Adipocyte (in vitro differentiated cells): ENCODE results near the gene PLRG1.

ENCODE experiments used
- DNase-seq: peaks from one replicate; pipeline ENCODE4 v3.0.0-alpha.2; 2015; ENCODE audit warnings: low read depth
- H3K27me3 ChIP-seq: replicated peaks from 2 replicates; pipeline ENCODE4 v1.7.0; 2013; ENCODE audit warnings: mild to moderate bottlenecking, low read length, moderate library complexity; ENCODE audit not compliant: control insufficient read depth, insufficient read depth
- H3K36me3 ChIP-seq: 2 replicates; pipeline ENCODE4 v1.7.0; 2013; ENCODE audit warnings: low read length, mild to moderate bottlenecking, moderate library complexity; ENCODE audit not compliant: control insufficient read depth, insufficient read depth, severe bottlenecking
- H3K4me1 ChIP-seq: 2 replicates; pipeline ENCODE4 v1.7.0; 2013; ENCODE audit warnings: mild to moderate bottlenecking, low read length, moderate library complexity; ENCODE audit not compliant: control insufficient read depth, insufficient read depth
- H3K4me3 ChIP-seq: 2 replicates; pipeline ENCODE4 v1.7.0; 2013; ENCODE audit warnings: mild to moderate bottlenecking, low read length, moderate library complexity
- H3K9ac ChIP-seq: 2 replicates; pipeline ENCODE4 v1.7.0; 2013; ENCODE audit warnings: mild to moderate bottlenecking, low read length, moderate library complexity
- H3K9me3 ChIP-seq: 2 replicates; pipeline ENCODE4 v1.7.0; 2013; ENCODE audit warnings: mild to moderate bottlenecking, low read length, moderate library complexity; ENCODE audit not compliant: control insufficient read depth

PLRG1 gene

DNA sequence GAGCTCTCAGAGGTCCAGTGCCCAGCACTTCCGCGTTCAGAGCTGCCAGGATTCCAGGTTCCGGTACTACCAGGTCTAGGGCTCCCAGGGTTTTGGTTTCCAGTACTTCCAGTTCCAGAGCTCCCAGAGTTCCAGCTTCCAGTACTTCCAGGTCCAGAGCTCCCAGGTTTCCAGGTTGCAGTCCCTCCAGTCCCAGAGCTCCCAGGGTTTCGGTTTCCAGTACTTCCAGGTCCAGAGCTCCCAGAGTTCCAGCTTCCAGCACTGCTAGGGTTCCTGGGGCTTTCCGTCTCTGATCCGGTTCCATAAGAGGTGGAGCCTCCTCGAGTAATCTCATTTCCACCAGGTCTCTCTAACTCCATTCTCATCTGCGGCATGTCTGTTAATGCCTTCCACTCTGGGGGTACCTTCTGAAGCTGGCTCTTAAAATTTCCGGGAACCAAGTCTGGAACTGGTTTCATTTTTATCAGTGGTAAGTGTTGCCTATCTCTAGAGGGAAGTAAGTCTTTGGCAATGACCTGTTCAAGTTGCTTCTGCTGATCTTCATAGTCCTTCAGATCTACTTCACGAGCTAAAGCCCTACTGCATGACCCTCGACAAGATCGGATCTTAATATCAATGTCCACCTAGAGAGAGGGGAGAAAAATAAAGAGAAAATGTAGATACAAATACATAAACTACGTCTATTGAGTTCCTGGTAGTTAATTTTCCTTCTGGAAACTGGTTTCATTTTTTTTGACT, 36.3 kb upstream of the PLRG1 start:
- Histone ChIP-seq H3K4me1 (no peaks in the 10 kb centered on the region), H3K36me3 (no peaks in the 10 kb centered on the region)

GRCh38 chr4:154585369-154586018, 35.3 kb upstream of the PLRG1 start:
- Histone ChIP-seq H3K4me1 (no peaks in the 10 kb centered on the region), H3K9me3 (no peaks in the 10 kb centered on the region), H3K36me3 (no peaks in the 10 kb centered on the region), H3K4me3 (no peak overlapping the region), H3K9ac (no peak overlapping the region), H3K27me3 (peaks cover 36% of the 10 kb centered on the region)
- DNase-seq = no peak

More for the DNA sequence above, 36.3 kb upstream of the PLRG1 start:
- H3K9me3 ChIP-seq = no peaks in the 10 kb centered on the region
- H3K27me3 ChIP-seq = peaks cover 43% of the 10 kb centered on the region
- H3K9ac ChIP-seq = no peak overlapping the region
- no peak for DNase-seq
- H3K4me3 ChIP-seq = no peak overlapping the region

GRCh38 chr4:154584259-154584658, 34.1 kb upstream of the PLRG1 start:
- no peaks in the 10 kb centered on the region for H3K9me3 ChIP-seq
- H3K4me1 ChIP-seq = no peaks in the 10 kb centered on the region
- no peak for DNase-seq
- no peak overlapping the region for H3K4me3 ChIP-seq
- peaks cover 25% of the 10 kb centered on the region for H3K27me3 ChIP-seq
- no peak overlapping the region for H3K9ac ChIP-seq
- no peaks in the 10 kb centered on the region for H3K36me3 ChIP-seq

- Histone ChIP-seq H3K9ac (no peak overlapping the region), H3K9me3 (no peaks in the 10 kb centered on the region), H3K27me3 (peaks cover 19% of the 10 kb centered on the region), H3K36me3 (no peaks in the 10 kb centered on the region), H3K4me1 (no peaks in the 10 kb centered on the region), H3K4me3 (no peak overlapping the region)
- DNase-seq = no peak
Observed at GRCh38 chr4:154583677-154584076, 33.5 kb upstream of the PLRG1 start.

GRCh38 chr4:154583230-154583629, 33.0 kb upstream of the PLRG1 start:
- Histone ChIP-seq H3K4me3 (no peak overlapping the region), H3K4me1 (no peaks in the 10 kb centered on the region), H3K36me3 (no peaks in the 10 kb centered on the region), H3K9me3 (no peaks in the 10 kb centered on the region), H3K9ac (no peak overlapping the region), H3K27me3 (peaks cover 15% of the 10 kb centered on the region)
- no peak for DNase-seq

- H3K4me1 ChIP-seq = no peaks in the 10 kb centered on the region
- DNase-seq = no peak
- H3K9me3 ChIP-seq = no peaks in the 10 kb centered on the region
- peaks cover 11% of the 10 kb centered on the region for H3K27me3 ChIP-seq
- H3K9ac ChIP-seq = no peak overlapping the region
- no peaks in the 10 kb centered on the region for H3K36me3 ChIP-seq
- H3K4me3 ChIP-seq = no peak overlapping the region
Observed at GRCh38 chr4:154582723-154583122, 32.5 kb upstream of the PLRG1 start.

DNA sequence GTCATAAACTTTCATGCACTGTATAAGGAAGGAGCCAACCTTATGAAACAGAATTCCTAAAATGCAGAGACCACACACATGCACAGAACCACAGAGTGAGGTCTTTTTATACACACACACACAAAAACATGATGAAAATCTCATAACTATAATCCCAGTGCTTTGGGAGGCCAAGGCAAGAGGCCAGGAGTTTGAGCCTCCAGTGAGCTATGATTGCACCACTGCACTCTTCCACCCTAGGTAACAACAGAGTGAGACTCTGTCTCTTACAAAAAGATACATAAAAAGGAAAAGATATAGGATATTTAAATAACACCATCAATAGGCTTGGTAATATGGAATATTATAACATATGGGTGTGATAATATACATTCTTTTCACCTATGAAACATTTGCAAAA, 29.7 kb upstream of the PLRG1 start:
- no peak overlapping the region for H3K4me3 ChIP-seq
- peaks cover 7% of the 10 kb centered on the region for H3K27me3 ChIP-seq
- DNase-seq = no peak
- no peaks in the 10 kb centered on the region for H3K9me3 ChIP-seq
- no peak overlapping the region for H3K9ac ChIP-seq
- no peaks in the 10 kb centered on the region for H3K36me3 ChIP-seq
- H3K4me1 ChIP-seq = no peaks in the 10 kb centered on the region

GRCh38 chr4:154578919-154579318, 28.7 kb upstream of the PLRG1 start:
- Histone ChIP-seq H3K27me3 (peaks cover under 1% of the 10 kb centered on the region), H3K4me3 (no peak overlapping the region), H3K36me3 (no peaks in the 10 kb centered on the region), H3K9ac (no peak overlapping the region), H3K4me1 (no peaks in the 10 kb centered on the region), H3K9me3 (no peaks in the 10 kb centered on the region)
- DNase-seq = no peak

DNA sequence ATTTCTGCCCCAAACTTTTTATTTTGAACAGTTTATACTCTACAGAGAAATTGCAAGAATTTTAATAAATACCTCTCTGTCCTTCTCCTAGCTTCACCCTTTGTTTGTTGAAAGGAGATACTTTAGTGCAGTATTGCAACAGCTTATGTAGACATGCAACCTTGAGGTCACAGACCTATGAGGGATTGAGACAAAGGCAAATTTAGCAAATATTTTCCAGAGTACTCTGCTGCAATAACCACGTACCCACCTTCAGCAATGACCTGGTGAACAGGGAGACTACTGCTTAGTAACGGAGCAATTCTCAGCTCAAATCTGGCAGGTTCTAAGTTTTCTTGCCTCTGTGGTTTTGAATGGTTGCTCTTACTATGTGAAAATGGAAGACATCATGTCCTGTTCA, 27.1 kb upstream of the PLRG1 start:
- DNase-seq = peak; percentile 35

DNA sequence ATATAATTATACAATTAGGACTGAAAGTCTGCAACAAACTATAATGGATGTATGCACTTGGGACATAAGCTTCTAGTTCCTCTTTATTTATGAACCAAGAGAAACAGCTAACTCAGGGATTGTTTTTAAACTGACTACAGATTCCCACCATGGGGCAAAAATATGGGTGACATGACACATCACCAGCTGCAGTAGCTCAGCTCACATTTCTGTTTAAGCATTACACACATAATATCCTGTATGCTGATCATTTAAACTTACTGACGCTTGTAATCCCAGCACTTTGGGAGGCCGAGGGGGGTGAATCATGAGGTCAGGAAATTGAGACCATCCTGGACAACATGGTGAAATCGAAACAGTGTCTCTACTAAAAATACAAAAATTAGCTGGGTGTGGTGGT, 24.1 kb upstream of the PLRG1 start:
- Histone ChIP-seq H3K36me3 (no peaks in the 10 kb centered on the region), H3K4me3 (no peak overlapping the region), H3K9me3 (no peaks in the 10 kb centered on the region), H3K4me1 (no peaks in the 10 kb centered on the region), H3K27me3 (no peaks in the 10 kb centered on the region), H3K9ac (no peak overlapping the region)
- no peak for DNase-seq

More for the DNA sequence above, 27.1 kb upstream of the PLRG1 start:
- H3K9me3 ChIP-seq = no peaks in the 10 kb centered on the region
- H3K4me3 ChIP-seq = no peak overlapping the region
- no peak overlapping the region for H3K9ac ChIP-seq
- H3K36me3 ChIP-seq = no peaks in the 10 kb centered on the region
- no peaks in the 10 kb centered on the region for H3K27me3 ChIP-seq
- no peaks in the 10 kb centered on the region for H3K4me1 ChIP-seq

DNA sequence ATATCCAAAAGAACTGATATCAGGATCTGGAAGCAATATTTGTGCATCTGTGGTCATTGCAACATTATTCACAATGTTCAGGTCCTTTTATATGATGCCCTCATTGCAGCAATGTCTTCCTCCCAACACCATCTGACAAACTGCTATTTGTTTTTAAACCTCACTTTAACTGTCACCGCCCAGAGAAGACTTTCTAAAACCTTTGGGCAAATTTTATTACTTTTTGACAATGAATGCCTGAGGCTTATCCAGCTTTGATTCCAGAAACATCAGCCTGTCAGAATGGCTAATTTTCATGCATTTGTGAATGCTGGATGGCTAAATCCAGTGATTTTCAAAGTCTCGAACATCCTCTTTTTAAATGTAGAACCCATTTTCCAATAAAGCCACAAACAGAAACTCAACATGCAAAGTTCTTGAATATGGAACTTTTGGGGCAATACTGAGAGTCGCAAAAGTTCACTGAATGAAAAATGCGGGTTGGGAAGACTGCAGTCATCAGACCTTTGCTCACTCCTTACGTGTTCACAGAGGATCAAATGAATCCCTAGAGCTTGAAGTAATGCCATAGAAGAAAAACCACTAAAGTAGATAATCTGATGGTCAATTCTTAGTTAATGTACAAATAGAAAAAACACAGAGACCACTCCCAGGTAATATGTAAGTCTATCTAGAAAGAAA, 23.1 kb upstream of the PLRG1 start:
- no peak overlapping the region for H3K4me3 ChIP-seq
- no peak for DNase-seq
- no peak overlapping the region for H3K9ac ChIP-seq

More for the DNA sequence above, 23.1 kb upstream of the PLRG1 start:
- Histone ChIP-seq H3K9me3 (no peaks in the 10 kb centered on the region), H3K4me1 (no peaks in the 10 kb centered on the region), H3K36me3 (no peaks in the 10 kb centered on the region), H3K27me3 (no peaks in the 10 kb centered on the region)
